ENCODE results near the gene C16orf74.

Gene C16orf74

GRCh38 chr16:85762970-85763369 is 12.1 kb upstream of the C16orf74 start:
- Histone ChIP-seq H3K4me3 (ENCODE audit: insufficient read depth, low read depth, low read length, poor library complexity, severe bottlenecking) (no peak overlapping the region), H3K27ac (ENCODE audit: insufficient read depth, low read length, poor library complexity, severe bottlenecking) (no peak overlapping the region), H3K4me1 (ENCODE audit: control insufficient read depth, insufficient read depth, low read length, poor library complexity, severe bottlenecking) (no peaks in the 10 kb centered on the region), H3K9me3 (ENCODE audit: control insufficient read depth, low read length) (no peaks in the 10 kb centered on the region), H3K27me3 (replicated peaks; ENCODE audit: control insufficient read depth, insufficient read depth, low read length, poor library complexity, severe bottlenecking) (peaks cover 3% of the 10 kb centered on the region), H3K36me3 (ENCODE audit: control insufficient read depth, insufficient read depth, low read length) (no peaks in the 10 kb centered on the region)
- DNase-seq = no peak

GRCh38 chr16:85761861-85762260 is 11.0 kb upstream of the C16orf74 start:
- Histone ChIP-seq H3K36me3 (ENCODE audit: control insufficient read depth, insufficient read depth, low read length) (no peaks in the 10 kb centered on the region), H3K27ac (ENCODE audit: insufficient read depth, low read length, poor library complexity, severe bottlenecking) (no peak overlapping the region), H3K4me3 (ENCODE audit: insufficient read depth, low read depth, low read length, poor library complexity, severe bottlenecking) (no peak overlapping the region), H3K4me1 (ENCODE audit: control insufficient read depth, insufficient read depth, low read length, poor library complexity, severe bottlenecking) (no peaks in the 10 kb centered on the region), H3K9me3 (ENCODE audit: control insufficient read depth, low read length) (no peaks in the 10 kb centered on the region), H3K27me3 (replicated peaks; ENCODE audit: control insufficient read depth, insufficient read depth, low read length, poor library complexity, severe bottlenecking) (peaks cover 3% of the 10 kb centered on the region)
- DNase-seq = no peak

GRCh38 chr16:85759631-85760419 is 8.9 kb upstream of the C16orf74 start:
- Histone ChIP-seq H3K27me3 (replicated peaks; ENCODE audit: control insufficient read depth, insufficient read depth, low read length, poor library complexity, severe bottlenecking) (peaks cover 3% of the 10 kb centered on the region), H3K4me3 (ENCODE audit: insufficient read depth, low read depth, low read length, poor library complexity, severe bottlenecking) (no peak overlapping the region), H3K4me1 (ENCODE audit: control insufficient read depth, insufficient read depth, low read length, poor library complexity, severe bottlenecking) (no peaks in the 10 kb centered on the region), H3K27ac (ENCODE audit: insufficient read depth, low read length, poor library complexity, severe bottlenecking) (no peak overlapping the region), H3K9me3 (ENCODE audit: control insufficient read depth, low read length) (no peaks in the 10 kb centered on the region), H3K36me3 (ENCODE audit: control insufficient read depth, insufficient read depth, low read length) (no peaks in the 10 kb centered on the region)
- no peak for DNase-seq

GRCh38 chr16:85759136-85759535 is 8.2 kb upstream of the C16orf74 start:
- Histone ChIP-seq H3K4me1 (ENCODE audit: control insufficient read depth, insufficient read depth, low read length, poor library complexity, severe bottlenecking) (no peaks in the 10 kb centered on the region), H3K27ac (ENCODE audit: insufficient read depth, low read length, poor library complexity, severe bottlenecking) (no peak overlapping the region)
- no peak for DNase-seq

GRCh38 chr16:85757341-85757822 is 6.5 kb upstream of the C16orf74 start:
- DNase-seq = no peak
- Histone ChIP-seq H3K4me3 (ENCODE audit: insufficient read depth, low read depth, low read length, poor library complexity, severe bottlenecking) (no peak overlapping the region), H3K4me1 (ENCODE audit: control insufficient read depth, insufficient read depth, low read length, poor library complexity, severe bottlenecking) (no peaks in the 10 kb centered on the region), H3K36me3 (ENCODE audit: control insufficient read depth, insufficient read depth, low read length) (no peaks in the 10 kb centered on the region), H3K9me3 (ENCODE audit: control insufficient read depth, low read length) (no peaks in the 10 kb centered on the region), H3K27me3 (replicated peaks; ENCODE audit: control insufficient read depth, insufficient read depth, low read length, poor library complexity, severe bottlenecking) (peaks cover 3% of the 10 kb centered on the region), H3K27ac (ENCODE audit: insufficient read depth, low read length, poor library complexity, severe bottlenecking) (no peak overlapping the region)

More at GRCh38 chr16:85759136-85759535, 8.2 kb upstream of the C16orf74 start:
- Histone ChIP-seq H3K27me3 (replicated peaks; ENCODE audit: control insufficient read depth, insufficient read depth, low read length, poor library complexity, severe bottlenecking) (peaks cover 3% of the 10 kb centered on the region), H3K36me3 (ENCODE audit: control insufficient read depth, insufficient read depth, low read length) (no peaks in the 10 kb centered on the region), H3K9me3 (ENCODE audit: control insufficient read depth, low read length) (no peaks in the 10 kb centered on the region), H3K4me3 (ENCODE audit: insufficient read depth, low read depth, low read length, poor library complexity, severe bottlenecking) (no peak overlapping the region)

GRCh38 chr16:85755929-85756768 is 5.3 kb upstream of the C16orf74 start:
- no peaks in the 10 kb centered on the region for H3K36me3 ChIP-seq (ENCODE audit: control insufficient read depth, insufficient read depth, low read length)
- no peak for DNase-seq
- peaks cover 14% of the 10 kb centered on the region for H3K27me3 ChIP-seq (replicated peaks; ENCODE audit: control insufficient read depth, insufficient read depth, low read length, poor library complexity, severe bottlenecking)
- no peak overlapping the region for H3K4me3 ChIP-seq (ENCODE audit: insufficient read depth, low read depth, low read length, poor library complexity, severe bottlenecking)
- H3K4me1 ChIP-seq (ENCODE audit: control insufficient read depth, insufficient read depth, low read length, poor library complexity, severe bottlenecking) = peaks cover 3% of the 10 kb centered on the region
- no peak overlapping the region for H3K27ac ChIP-seq (ENCODE audit: insufficient read depth, low read length, poor library complexity, severe bottlenecking)
- H3K9me3 ChIP-seq (ENCODE audit: control insufficient read depth, low read length) = no peaks in the 10 kb centered on the region

- Histone ChIP-seq H3K27me3 (replicated peaks; ENCODE audit: control insufficient read depth, insufficient read depth, low read length, poor library complexity, severe bottlenecking) (peaks cover 23% of the 10 kb centered on the region), H3K4me1 (ENCODE audit: control insufficient read depth, insufficient read depth, low read length, poor library complexity, severe bottlenecking) (peaks cover 13% of the 10 kb centered on the region), H3K36me3 (ENCODE audit: control insufficient read depth, insufficient read depth, low read length) (no peaks in the 10 kb centered on the region), H3K4me3 (ENCODE audit: insufficient read depth, low read depth, low read length, poor library complexity, severe bottlenecking) (no peak overlapping the region), H3K9me3 (ENCODE audit: control insufficient read depth, low read length) (no peaks in the 10 kb centered on the region), H3K27ac (ENCODE audit: insufficient read depth, low read length, poor library complexity, severe bottlenecking) (no peak overlapping the region)
- no peak for DNase-seq
These were observed 3.5 kb upstream of the C16orf74 start for GRCh38 chr16:85754413-85754812.

- Histone ChIP-seq H3K4me3 (ENCODE audit: insufficient read depth, low read depth, low read length, poor library complexity, severe bottlenecking) (no peak overlapping the region), H3K9me3 (ENCODE audit: control insufficient read depth, low read length) (no peaks in the 10 kb centered on the region), H3K27me3 (replicated peaks; ENCODE audit: control insufficient read depth, insufficient read depth, low read length, poor library complexity, severe bottlenecking) (peaks cover 20% of the 10 kb centered on the region), H3K27ac (ENCODE audit: insufficient read depth, low read length, poor library complexity, severe bottlenecking) (no peak overlapping the region), H3K36me3 (ENCODE audit: control insufficient read depth, insufficient read depth, low read length) (no peaks in the 10 kb centered on the region), H3K4me1 (ENCODE audit: control insufficient read depth, insufficient read depth, low read length, poor library complexity, severe bottlenecking) (peaks cover 13% of the 10 kb centered on the region)
- DNase-seq = no peak
These were observed 3.1 kb upstream of the C16orf74 start for GRCh38 chr16:85753976-85754375.

- Histone ChIP-seq H3K27me3 (replicated peaks; ENCODE audit: control insufficient read depth, insufficient read depth, low read length, poor library complexity, severe bottlenecking) (peaks cover 20% of the 10 kb centered on the region), H3K4me3 (ENCODE audit: insufficient read depth, low read depth, low read length, poor library complexity, severe bottlenecking) (no peak overlapping the region), H3K4me1 (ENCODE audit: control insufficient read depth, insufficient read depth, low read length, poor library complexity, severe bottlenecking) (peaks cover 13% of the 10 kb centered on the region), H3K36me3 (ENCODE audit: control insufficient read depth, insufficient read depth, low read length) (no peaks in the 10 kb centered on the region), H3K9me3 (ENCODE audit: control insufficient read depth, low read length) (no peaks in the 10 kb centered on the region), H3K27ac (ENCODE audit: insufficient read depth, low read length, poor library complexity, severe bottlenecking) (no peak overlapping the region)
- DNase-seq = no peak
These were observed 2.7 kb upstream of the C16orf74 start for GRCh38 chr16:85753559-85753958.
